Measurements from ENCODE around the gene TEX2.

The TEX2 gene

GRCh38 chr17:64110379-64111152 lies 152.5 kb downstream of the TEX2 start:
- DNase-seq: no peak

GRCh38 chr17:64109400-64109799 lies 153.7 kb downstream of the TEX2 start:
- DNase-seq: no peak

DNA sequence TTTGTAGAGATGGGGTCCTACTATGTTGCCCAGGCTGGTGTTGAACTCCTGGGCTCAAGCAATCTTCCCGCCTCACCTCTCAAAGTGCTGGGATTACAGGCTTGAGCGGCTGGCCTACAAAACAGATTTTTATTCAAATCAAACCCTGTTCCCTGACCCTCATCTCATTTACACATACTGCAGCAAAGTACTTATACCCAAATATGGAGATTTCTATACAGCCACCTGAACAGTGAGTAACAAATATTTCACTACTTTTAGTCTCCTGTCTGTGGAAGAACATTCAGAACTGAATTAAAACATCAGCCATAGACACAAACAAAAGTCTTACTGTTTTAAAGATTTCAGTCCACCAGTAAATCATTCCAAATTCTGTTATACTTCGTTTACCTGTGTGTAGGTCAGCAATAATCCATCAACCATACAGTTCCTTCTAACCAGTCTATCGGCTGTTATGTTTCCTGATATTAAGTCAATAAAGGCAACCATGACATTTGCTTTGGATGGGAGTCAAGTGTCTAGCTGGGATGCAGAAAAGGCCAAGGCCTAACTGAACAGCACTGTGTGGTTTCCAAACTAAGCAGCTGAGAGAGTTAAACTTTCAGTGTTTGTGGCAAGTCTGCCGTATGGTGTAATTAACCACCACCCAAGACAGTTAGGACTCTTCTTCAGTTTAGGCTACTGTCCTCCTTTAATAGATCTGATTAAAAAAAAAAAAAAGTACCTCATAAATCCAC lies 155.4 kb downstream of the TEX2 start:
- no peak for DNase-seq

- no peak for DNase-seq
Observed at GRCh38 chr17:64106918-64107317, 156.1 kb downstream of the TEX2 start.

GRCh38 chr17:64103391-64104364 lies 159.4 kb downstream of the TEX2 start:
- no peak for DNase-seq

DNA sequence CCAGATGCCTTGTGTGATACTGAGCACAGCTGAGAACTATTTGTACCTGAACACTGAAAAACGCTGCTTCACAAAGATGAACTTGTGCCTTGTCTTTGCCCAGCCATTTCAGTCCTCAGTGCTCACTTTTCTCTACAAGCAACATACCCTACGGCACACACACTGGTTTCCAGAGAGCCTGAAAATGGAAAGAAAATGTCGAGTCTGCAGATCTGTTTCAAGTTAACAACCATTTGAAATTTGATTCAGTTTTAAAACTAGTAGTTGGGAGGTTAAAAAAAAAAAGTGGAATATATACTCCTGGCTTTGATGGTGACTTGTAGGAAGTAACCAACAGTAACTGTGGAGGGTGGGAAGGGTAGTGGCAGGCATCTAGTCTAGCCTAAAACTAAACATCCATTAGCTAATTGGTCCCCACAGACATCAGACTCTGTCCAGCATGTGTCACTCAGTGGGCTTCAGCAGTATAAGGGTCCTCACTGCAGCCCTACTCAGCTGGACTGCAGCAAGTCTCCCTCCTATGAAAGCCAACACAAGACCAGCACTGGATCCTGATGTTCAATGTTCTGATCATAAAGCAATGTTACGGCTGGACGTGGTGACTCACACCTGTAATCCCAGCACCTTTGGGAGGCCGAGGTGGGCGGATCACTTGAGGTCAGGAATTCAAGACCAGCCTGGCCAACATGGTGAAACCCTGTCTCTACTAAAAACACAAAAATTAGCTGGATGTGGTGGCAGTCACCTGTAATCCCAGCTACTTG lies 160.3 kb downstream of the TEX2 start:
- DNase-seq: no peak

- DNase-seq: no peak
Observed at GRCh38 chr17:64099543-64099942, 163.5 kb downstream of the TEX2 start.
